Non-pigmented ciliary epithelial cell (primary cell): ENCODE data around the gene SDR39U1.
"Not testable (repeated sequence)": the region's sequence is repeated elsewhere in the genome, so short reads cannot be mapped to it uniquely, and the experiment has no call there.

ENCODE experiments used
- DNase-seq: peaks from one replicate; pipeline ENCODE4 v3.0.0-alpha.2; 2010; ENCODE audit warnings: low read depth

The SDR39U1 gene

GRCh38 chr14:24442240-24443052 lies at the start of gene SDR39U1:
SDR39U1 (minus strand) TSS chr14:24442776; CDS start chr14:24442769, 7 bp downstream.
- peak; percentile 93 for DNase-seq

- not testable (repeated sequence) for DNase-seq
Observed at GRCh38 chr14:24491586-24492408, 49.2 kb upstream of the SDR39U1 start.

- no peak for DNase-seq
Observed at GRCh38 chr14:24483604-24484252, 41.2 kb upstream of the SDR39U1 start.

- DNase-seq = not testable (repeated sequence)
Observed at GRCh38 chr14:24482699-24483303, 40.2 kb upstream of the SDR39U1 start.

GRCh38 chr14:24481622-24482324 lies 39.2 kb upstream of the SDR39U1 start:
- no peak for DNase-seq

GRCh38 chr14:24479999-24480398 lies 37.4 kb upstream of the SDR39U1 start:
- not testable (repeated sequence) for DNase-seq

- DNase-seq = no peak
Observed at GRCh38 chr14:24475261-24475660, 32.7 kb upstream of the SDR39U1 start.

- DNase-seq = no peak
Observed at GRCh38 chr14:24473211-24473610, 30.6 kb upstream of the SDR39U1 start.

GRCh38 chr14:24470450-24470849 lies 27.9 kb upstream of the SDR39U1 start:
- DNase-seq = not testable (repeated sequence)

GRCh38 chr14:24465805-24466204 lies 23.2 kb upstream of the SDR39U1 start:
- no peak for DNase-seq

GRCh38 chr14:24465368-24465767 lies 22.8 kb upstream of the SDR39U1 start:
- DNase-seq = no peak

- no peak for DNase-seq
Observed at GRCh38 chr14:24463884-24464785, 21.6 kb upstream of the SDR39U1 start.

- DNase-seq = no peak
Observed at GRCh38 chr14:24463017-24463883, 20.7 kb upstream of the SDR39U1 start.

GRCh38 chr14:24461336-24461735 lies 18.8 kb upstream of the SDR39U1 start:
- no peak for DNase-seq

GRCh38 chr14:24459331-24459730 lies 16.8 kb upstream of the SDR39U1 start:
- no peak for DNase-seq

GRCh38 chr14:24458736-24459135 lies 16.2 kb upstream of the SDR39U1 start:
- DNase-seq = no peak

- no peak for DNase-seq
Observed at GRCh38 chr14:24456980-24457379, 14.4 kb upstream of the SDR39U1 start.

GRCh38 chr14:24450828-24451227 lies 8.3 kb upstream of the SDR39U1 start:
- DNase-seq = not testable (repeated sequence)

GRCh38 chr14:24443053-24443665 lies 583 bp upstream of the SDR39U1 start:
- no peak for DNase-seq
